B cell (primary cell): Measurements from ENCODE around the gene VPS13A. TPM values are rescaled to one million over a fixed set of nuclear protein-coding genes. Genes with fewer than 3 reads are reported as not detected.

Experiments used
- ATAC-seq: fragments of 200-7000 bp; cut with Tn5 transposase; one replicate; pipeline ENCODE4 v1.10.0; 2021; ENCODE audit warnings: low read depth, mild to moderate bottlenecking, moderate number of reproducible peaks, moderate library complexity
- CTCF ChIA-PET: fragments of 350-600 bp; sonication (Branson Sonifier 250); formaldehyde crosslinking; loops from one replicate; lab custom pipeline; 2021; ENCODE audit warnings: antibody characterized with exemption, inconsistent platforms; lab: Charles Lee
- POLR2A ChIA-PET: fragments of 350-600 bp; sonication (Branson Sonifier 250); formaldehyde crosslinking; loops from one replicate; lab custom pipeline; 2021; ENCODE audit warnings: antibody characterized with exemption; lab: Charles Lee
- DNase-seq: peaks from one replicate; pipeline ENCODE4 v3.0.0; 2013
- H2AFZ ChIP-seq: 2 replicates; pipeline ENCODE4 v1.6.1; 2012; ENCODE audit warnings: mild to moderate bottlenecking, low read depth, low read length; ENCODE audit not compliant: insufficient read depth, poor library complexity, severe bottlenecking
- H3K27ac ChIP-seq, 2 donors: 1 replicate in 1 of 2; 2 replicates in 1 of 2; pipeline ENCODE4 v1.5.1; 2012 to 2013; ENCODE audit warnings: low read length in 2 of 2, mild to moderate bottlenecking in 2 of 2, moderate library complexity in 1 of 2
- H3K27me3 ChIP-seq, 4 experiments: fragments of 200-600 bp in 1 of 4; sonication (generic) in 1 of 4; replicated peaks in 1 of 4; 1 replicate in 2 of 4; 2 replicates in 2 of 4; pipeline versions ENCODE4 v1.6.1 to v1.7.0; 2013 to 2016; ENCODE audit warnings: low read length in 3 of 4, mild to moderate bottlenecking in 2 of 4, mixed read lengths in 1 of 4, moderate library complexity in 1 of 4; ENCODE audit not compliant: insufficient read depth in 4 of 4, control insufficient read depth in 3 of 4; ENCODE audit errors: control extremely low read depth in 1 of 4
- H3K36me3 ChIP-seq, 2 experiments: replicated peaks in 1 of 2; 1 replicate in 1 of 2; 2 replicates in 1 of 2; pipeline versions ENCODE4 v1.6.1 to v1.7.1; 2013; ENCODE audit warnings: low read length in 1 of 2; ENCODE audit not compliant: insufficient read depth in 2 of 2, control insufficient read depth in 1 of 2; ENCODE audit errors: control extremely low read depth in 1 of 2, extremely low read depth in 1 of 2
- H3K4me1 ChIP-seq, 2 donors: fragments of 200-600 bp in 1 of 2; sonication (generic) in 1 of 2; 1 replicate in 1 of 2; 2 replicates in 1 of 2; pipeline versions ENCODE4 v1.5.1 to v1.6.1; 2013 to 2017; ENCODE audit warnings: low read length in 2 of 2; ENCODE audit not compliant: control insufficient read depth in 2 of 2, insufficient read depth in 2 of 2
- H3K4me2 ChIP-seq: replicated peaks from 2 replicates; pipeline ENCODE3; 2012; ENCODE audit warnings: mild to moderate bottlenecking, low read depth, low read length; ENCODE audit not compliant: poor library complexity, severe bottlenecking
- H3K4me3 ChIP-seq, 5 experiments: fragments of 200-600 bp in 1 of 5; sonication (generic) in 1 of 5; 1 replicate in 3 of 5; 2 replicates in 2 of 5; pipeline versions ENCODE4 v1.5.1 to v1.7.0; 2011 to 2016; ENCODE audit warnings: low read length in 4 of 5, mild to moderate bottlenecking in 4 of 5, low read depth in 2 of 5, control low read depth in 1 of 5, moderate library complexity in 1 of 5; ENCODE audit not compliant: insufficient read depth in 1 of 5; ENCODE audit errors: control extremely low read depth in 1 of 5, extremely low read depth in 1 of 5
- H3K79me2 ChIP-seq: fragments of 200-600 bp; sonication (generic); one replicate; pipeline ENCODE4 v1.6.0; 2016; ENCODE audit warnings: low read length; ENCODE audit not compliant: control insufficient read depth, insufficient read depth
- H3K9ac ChIP-seq: fragments of 200-600 bp; sonication (generic); 2 replicates; pipeline ENCODE4 v1.6.1; 2017; ENCODE audit warnings: mild to moderate bottlenecking, low read length, moderate library complexity
- H3K9me3 ChIP-seq, 3 donors: one replicate each; pipeline versions ENCODE4 v1.6.1 to v1.7.1; 2013; ENCODE audit warnings: low read length in 2 of 3; ENCODE audit not compliant: control insufficient read depth in 2 of 3, insufficient read depth in 1 of 3; ENCODE audit errors: control extremely low read depth in 1 of 3
- H4K20me1 ChIP-seq: 2 replicates; pipeline ENCODE4 v1.6.0; 2012; ENCODE audit warnings: mild to moderate bottlenecking, low read length; ENCODE audit not compliant: insufficient read depth, control insufficient read depth, poor library complexity, severe bottlenecking
- H3K27ac Mint-ChIP-seq: one replicate; pipeline ENCODE4 v1.8.0; 2021; ENCODE audit warnings: mixed read lengths
- H3K27me3 Mint-ChIP-seq: one replicate; pipeline ENCODE4 v1.8.0; 2021; ENCODE audit warnings: mixed read lengths
- H3K4me1 Mint-ChIP-seq: one replicate; pipeline ENCODE4 v1.8.0; 2021; ENCODE audit warnings: mixed read lengths
- H3K4me3 Mint-ChIP-seq: one replicate; pipeline ENCODE4 v1.8.0; 2021; ENCODE audit warnings: mixed read lengths
- H3K9me3 Mint-ChIP-seq: one replicate; pipeline ENCODE4 v1.8.0; 2022; ENCODE audit warnings: mixed read lengths; ENCODE audit not compliant: insufficient read depth
- EZH2 ChIP-seq: IDR thresholded peaks from 2 replicates; pipeline ENCODE4 v1.6.1; 2012; ENCODE audit warnings: borderline replicate concordance, low read depth, mild to moderate bottlenecking, moderate library complexity, low read length; ENCODE audit not compliant: insufficient read depth, poor library complexity, severe bottlenecking
- WGBS: methylation state at CpG from one replicate; pipeline ENCODE4 v1.1.5; 2013; ENCODE audit warnings: missing lambda C conversion rate; ENCODE audit not compliant: insufficient coverage; 5-methylcytosine and 5-hydroxymethylcytosine counted together
- intact Hi-C: fragments of 100-400 bp; cut with micrococcal nuclease; formaldehyde crosslinking; loops from one replicate; pipeline ENCODE4 v1.10.0; 2022
- polyA plus RNA-seq: library from polyadenylated mRNA; depleted of rRNA; stranded (reverse); fragments of >200 nt; gene quantifications from 2 replicates; pipeline ENCODE4 v1.2.3, GENCODE V29; 2012
- total RNA-seq, 2 donors: library from RNA; stranded (reverse); fragments of 120-200 nt in 1 of 2; gene quantifications; 1 replicate in 1 of 2; 2 replicates in 1 of 2; pipeline versions ENCODE4 v1.2.3 to v1.2.4, GENCODE V29; 2013 to 2022
- TF ChIP-seq, protein P1 (sequence below): fragments of 200-600 bp; IDR thresholded peaks from one replicate; pipeline ENCODE4 v1.8.0; 2022; ENCODE audit warnings: antibody characterized with exemption, mild to moderate bottlenecking

VPS13A gene
- total and polyA plus RNA-seq, 2 donors (not counting 1 experiment from before 2014, with no cell fraction given): 6.5 to 57.8 TPM

GRCh38 chr9:77194423-77194822 lies 17.1 kb downstream of the VPS13A start:
- 100% methylated on average over 1 of the region's 2 CpGs for WGBS
- ATAC-seq (no peak), DNase-seq (no peak)
- H3K4me2 ChIP-seq: no peak overlapping the region
- no peaks in the 10 kb centered on the region for H3K27me3 ChIP-seq
- TF ChIP-seq EZH2: no peak
- TF ChIP-seq, protein P1, sequence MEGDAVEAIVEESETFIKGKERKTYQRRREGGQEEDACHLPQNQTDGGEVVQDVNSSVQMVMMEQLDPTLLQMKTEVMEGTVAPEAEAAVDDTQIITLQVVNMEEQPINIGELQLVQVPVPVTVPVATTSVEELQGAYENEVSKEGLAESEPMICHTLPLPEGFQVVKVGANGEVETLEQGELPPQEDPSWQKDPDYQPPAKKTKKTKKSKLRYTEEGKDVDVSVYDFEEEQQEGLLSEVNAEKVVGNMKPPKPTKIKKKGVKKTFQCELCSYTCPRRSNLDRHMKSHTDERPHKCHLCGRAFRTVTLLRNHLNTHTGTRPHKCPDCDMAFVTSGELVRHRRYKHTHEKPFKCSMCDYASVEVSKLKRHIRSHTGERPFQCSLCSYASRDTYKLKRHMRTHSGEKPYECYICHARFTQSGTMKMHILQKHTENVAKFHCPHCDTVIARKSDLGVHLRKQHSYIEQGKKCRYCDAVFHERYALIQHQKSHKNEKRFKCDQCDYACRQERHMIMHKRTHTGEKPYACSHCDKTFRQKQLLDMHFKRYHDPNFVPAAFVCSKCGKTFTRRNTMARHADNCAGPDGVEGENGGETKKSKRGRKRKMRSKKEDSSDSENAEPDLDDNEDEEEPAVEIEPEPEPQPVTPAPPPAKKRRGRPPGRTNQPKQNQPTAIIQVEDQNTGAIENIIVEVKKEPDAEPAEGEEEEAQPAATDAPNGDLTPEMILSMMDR: no peak
- H3K9ac ChIP-seq: no peak overlapping the region
- no peaks in the 10 kb centered on the region for H3K36me3 ChIP-seq
- no peak overlapping the region for H2AFZ ChIP-seq
- ChIA-PET POLR2A (no interaction called here), CTCF (interaction anchor here (1.2 kb wide), 1 partner anchor 27 kb away, joined by 3 read pairs; no protein-coding TSS in a partner anchor)
- no peak overlapping the region for H3K27ac ChIP-seq
- no peaks in the 10 kb centered on the region for H3K4me1 ChIP-seq
- H4K20me1 ChIP-seq: peaks cover 39% of the 10 kb centered on the region
- no peaks in the 10 kb centered on the region for H3K27me3 Mint-ChIP-seq
- intact Hi-C loops: no loop called here
- H3K9me3 ChIP-seq: no peaks in the 10 kb centered on the region
- H3K79me2 ChIP-seq: peaks cover 71% of the 10 kb centered on the region
- H3K9me3 Mint-ChIP-seq: no peaks in the 10 kb centered on the region
- no peak overlapping the region for H3K4me3 Mint-ChIP-seq
- H3K4me1 Mint-ChIP-seq: peaks cover 22% of the 10 kb centered on the region
- no peak overlapping the region for H3K4me3 ChIP-seq
- H3K27ac Mint-ChIP-seq: no peak overlapping the region

- ATAC-seq: no peak
- Mint-ChIP-seq H3K27ac (no peak overlapping the region), H3K4me1 (no peaks in the 10 kb centered on the region), H3K9me3 (no peaks in the 10 kb centered on the region), H3K4me3 (no peak overlapping the region), H3K27me3 (no peaks in the 10 kb centered on the region)
- Histone ChIP-seq H3K4me3 (no peak overlapping the region), H3K27me3 (no peaks in the 10 kb centered on the region), H3K9ac (no peak overlapping the region), H3K9me3 (no peaks in the 10 kb centered on the region), H3K36me3 (peaks cover 0 to 9% of the 10 kb centered on the region in 2 experiments), H3K4me1 (no peaks in the 10 kb centered on the region), H3K4me2 (no peak overlapping the region), H4K20me1 (no peaks in the 10 kb centered on the region), H3K79me2 (no peaks in the 10 kb centered on the region), H2AFZ (no peak overlapping the region), H3K27ac (no peak overlapping the region)
- POLR2A ChIA-PET: no interaction called here
- intact Hi-C loops: no loop called here
- CTCF ChIA-PET: interaction anchor here (0.7 kb wide), 1 partner anchor 14 kb away, joined by 4 read pairs; no protein-coding TSS in a partner anchor
- no CpG with 5 or more reads among the region's 2 CpGs for WGBS
- no peak for DNase-seq
- TF ChIP-seq, protein P1: no peak
- TF ChIP-seq EZH2: no peak
These were observed 32.8 kb downstream of the VPS13A start for GRCh38 chr9:77210116-77210515.
